Nephron progenitor cell (in vitro differentiated cells): ENCODE data around the gene EXOC3L2.
A peak's percentile ranks its signal among the peaks of the same experiment; 100 is the strongest.

Experiments used
- DNase-seq: peaks from one replicate; pipeline ENCODE4 v3.0.0; 2021
- H3K27ac Mint-ChIP-seq: 2 replicates; pipeline ENCODE4 v1.8.0; 2021; ENCODE audit warnings: mild to moderate bottlenecking, moderate library complexity, mixed read lengths
- H3K27me3 Mint-ChIP-seq: 2 replicates; pipeline ENCODE4 v1.8.0; 2021; ENCODE audit warnings: mild to moderate bottlenecking, low read depth, mixed read lengths; ENCODE audit not compliant: poor library complexity
- H3K36me3 Mint-ChIP-seq: 2 replicates; pipeline ENCODE4 v1.8.0; 2021; ENCODE audit warnings: low read depth, mixed read lengths
- H3K4me1 Mint-ChIP-seq: 2 replicates; pipeline ENCODE4 v1.8.0; 2021; ENCODE audit warnings: mixed read lengths
- H3K4me3 Mint-ChIP-seq: 2 replicates; pipeline ENCODE4 v1.8.0; 2021; ENCODE audit warnings: mild to moderate bottlenecking, moderate library complexity, mixed read lengths
- H3K9me3 Mint-ChIP-seq: 2 replicates; pipeline ENCODE4 v1.8.0; 2021; ENCODE audit warnings: mild to moderate bottlenecking, moderate library complexity, mixed read lengths
- TF ChIP-seq, protein P1 (sequence below): fragments of 200-600 bp; sonication (generic); IDR thresholded peaks from 2 replicates; pipeline ENCODE4 v1.5.0; 2021; ENCODE audit warnings: antibody characterized with exemption

The EXOC3L2 gene

GRCh38 chr19:45264781-45265317 is 19.6 kb upstream of the EXOC3L2 start:
- peaks cover 44% of the 10 kb centered on the region for H3K36me3 Mint-ChIP-seq
- no peaks in the 10 kb centered on the region for H3K27me3 Mint-ChIP-seq
- no peaks in the 10 kb centered on the region for H3K9me3 Mint-ChIP-seq
- peak overlapping the region; percentile 20 for H3K27ac Mint-ChIP-seq
- no peaks in the 10 kb centered on the region for H3K4me1 Mint-ChIP-seq
- TF ChIP-seq, protein P1, sequence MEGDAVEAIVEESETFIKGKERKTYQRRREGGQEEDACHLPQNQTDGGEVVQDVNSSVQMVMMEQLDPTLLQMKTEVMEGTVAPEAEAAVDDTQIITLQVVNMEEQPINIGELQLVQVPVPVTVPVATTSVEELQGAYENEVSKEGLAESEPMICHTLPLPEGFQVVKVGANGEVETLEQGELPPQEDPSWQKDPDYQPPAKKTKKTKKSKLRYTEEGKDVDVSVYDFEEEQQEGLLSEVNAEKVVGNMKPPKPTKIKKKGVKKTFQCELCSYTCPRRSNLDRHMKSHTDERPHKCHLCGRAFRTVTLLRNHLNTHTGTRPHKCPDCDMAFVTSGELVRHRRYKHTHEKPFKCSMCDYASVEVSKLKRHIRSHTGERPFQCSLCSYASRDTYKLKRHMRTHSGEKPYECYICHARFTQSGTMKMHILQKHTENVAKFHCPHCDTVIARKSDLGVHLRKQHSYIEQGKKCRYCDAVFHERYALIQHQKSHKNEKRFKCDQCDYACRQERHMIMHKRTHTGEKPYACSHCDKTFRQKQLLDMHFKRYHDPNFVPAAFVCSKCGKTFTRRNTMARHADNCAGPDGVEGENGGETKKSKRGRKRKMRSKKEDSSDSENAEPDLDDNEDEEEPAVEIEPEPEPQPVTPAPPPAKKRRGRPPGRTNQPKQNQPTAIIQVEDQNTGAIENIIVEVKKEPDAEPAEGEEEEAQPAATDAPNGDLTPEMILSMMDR: no peak
- no peak overlapping the region for H3K4me3 Mint-ChIP-seq
- DNase-seq: no peak

DNA sequence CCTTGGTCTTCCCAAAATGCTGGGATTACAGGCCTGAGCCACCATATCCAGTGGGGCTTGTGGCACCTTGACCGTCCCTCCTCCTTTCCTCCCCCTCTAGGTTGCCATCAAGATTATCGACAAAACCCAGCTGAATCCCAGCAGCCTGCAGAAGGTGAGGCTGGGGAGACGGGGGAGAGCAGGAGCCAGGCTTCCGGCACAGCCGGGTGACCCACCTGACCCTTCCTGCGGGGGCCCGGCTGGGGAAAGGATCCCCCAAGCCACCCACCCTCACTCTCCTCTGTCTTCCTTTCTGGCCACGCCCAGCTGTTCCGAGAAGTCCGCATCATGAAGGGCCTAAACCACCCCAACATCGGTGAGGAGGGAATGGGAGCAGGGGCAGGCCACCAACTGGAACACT is 17.8 kb upstream of the EXOC3L2 start:
- H3K27ac Mint-ChIP-seq: peak overlapping the region; percentile 39

GRCh38 chr19:45262570-45262969 is 17.4 kb upstream of the EXOC3L2 start:
- H3K9me3 Mint-ChIP-seq: no peaks in the 10 kb centered on the region
- peaks cover 32% of the 10 kb centered on the region for H3K36me3 Mint-ChIP-seq
- H3K4me3 Mint-ChIP-seq: no peak overlapping the region
- TF ChIP-seq, protein P1: no peak
- H3K4me1 Mint-ChIP-seq: no peaks in the 10 kb centered on the region
- DNase-seq: no peak
- no peak overlapping the region for H3K27ac Mint-ChIP-seq
- no peaks in the 10 kb centered on the region for H3K27me3 Mint-ChIP-seq

More for the DNA sequence above, 17.8 kb upstream of the EXOC3L2 start:
- DNase-seq: no peak
- TF ChIP-seq, protein P1: no peak
- Mint-ChIP-seq H3K27me3 (no peaks in the 10 kb centered on the region), H3K4me3 (no peak overlapping the region), H3K9me3 (no peaks in the 10 kb centered on the region), H3K36me3 (peaks cover 33% of the 10 kb centered on the region), H3K4me1 (no peaks in the 10 kb centered on the region)

DNA sequence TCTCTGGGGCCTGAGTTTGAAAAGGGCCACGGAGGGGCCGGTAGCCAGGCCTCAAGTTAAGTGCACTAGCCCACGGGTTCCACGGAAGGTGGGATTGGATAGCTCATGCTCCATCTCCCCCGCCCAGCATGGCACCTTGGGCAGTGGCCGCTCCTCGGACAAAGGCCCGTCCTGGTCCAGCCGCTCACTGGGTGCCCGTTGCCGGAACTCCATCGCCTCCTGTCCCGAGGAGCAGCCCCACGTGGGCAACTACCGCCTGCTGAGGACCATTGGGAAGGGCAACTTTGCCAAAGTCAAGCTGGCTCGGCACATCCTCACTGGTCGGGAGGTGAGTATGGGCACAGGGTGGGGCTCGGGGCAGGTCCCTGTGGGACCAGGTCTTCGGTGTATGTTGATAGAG is 13.7 kb upstream of the EXOC3L2 start:
- Mint-ChIP-seq H3K9me3 (no peaks in the 10 kb centered on the region), H3K4me3 (no peak overlapping the region), H3K36me3 (peaks cover 9% of the 10 kb centered on the region), H3K4me1 (peaks cover 19% of the 10 kb centered on the region), H3K27me3 (no peaks in the 10 kb centered on the region), H3K27ac (no peak overlapping the region)
- TF ChIP-seq, protein P1: no peak
- no peak for DNase-seq

GRCh38 chr19:45256836-45257235 is 11.6 kb upstream of the EXOC3L2 start:
- Mint-ChIP-seq H3K27ac (no peak overlapping the region), H3K27me3 (no peaks in the 10 kb centered on the region), H3K4me3 (no peak overlapping the region), H3K4me1 (peaks cover 38% of the 10 kb centered on the region), H3K36me3 (peaks cover 5% of the 10 kb centered on the region), H3K9me3 (no peaks in the 10 kb centered on the region)
- no peak for DNase-seq
- TF ChIP-seq, protein P1: no peak

DNA sequence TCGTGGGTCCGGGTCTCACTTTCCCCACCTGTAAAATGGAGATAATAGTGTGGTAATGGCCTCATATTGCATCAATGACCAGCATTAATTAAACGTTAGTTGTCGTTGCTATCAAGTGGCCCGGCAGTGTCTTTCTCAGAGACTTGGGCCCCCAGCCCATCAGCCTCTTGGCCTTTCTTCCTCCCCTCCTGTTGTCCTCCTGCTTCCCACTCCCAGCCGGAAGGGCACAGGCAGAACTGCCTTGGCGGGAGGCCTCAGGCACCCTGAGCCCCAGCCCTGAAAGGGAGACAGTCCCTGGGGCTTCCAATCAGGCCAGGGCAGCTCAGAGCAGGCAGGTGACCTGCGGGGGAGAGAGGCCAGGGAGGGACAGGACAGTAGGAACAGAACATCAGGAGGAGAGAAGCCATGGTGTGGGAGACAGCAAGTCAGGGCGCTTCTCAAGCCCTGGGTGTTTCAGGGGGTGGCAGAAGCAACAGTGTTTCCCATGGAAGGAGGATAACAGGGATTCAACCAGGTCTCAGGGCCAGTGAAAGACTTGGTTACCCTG is 10.5 kb upstream of the EXOC3L2 start:
- Mint-ChIP-seq H3K27me3 (no peaks in the 10 kb centered on the region), H3K27ac (no peak overlapping the region)

More for the DNA sequence above, 10.5 kb upstream of the EXOC3L2 start:
- Mint-ChIP-seq H3K4me3 (no peak overlapping the region), H3K36me3 (peaks cover under 1% of the 10 kb centered on the region), H3K9me3 (no peaks in the 10 kb centered on the region), H3K4me1 (peaks cover 41% of the 10 kb centered on the region)
- TF ChIP-seq, protein P1: no peak
- no peak for DNase-seq
